H1 (cell line): ENCODE results near the gene QSOX2. TPM values are rescaled to one million over a fixed set of nuclear protein-coding genes. Genes with fewer than 3 reads are reported as not detected.

ENCODE experiments used
- CREB1 ChIP-seq: IDR thresholded peaks from 2 replicates; pipeline ENCODE4 v1.6.1; 2012; ENCODE audit warnings: inconsistent platforms
- E2F6 ChIP-seq: IDR thresholded peaks from 2 replicates; pipeline ENCODE4 v1.6.1; 2012; ENCODE audit warnings: inconsistent platforms
- NANOG ChIP-seq: IDR thresholded peaks from 2 replicates; pipeline ENCODE4 v1.6.1; 2011; ENCODE audit warnings: low read length, low read depth, mild to moderate bottlenecking, inconsistent platforms; ENCODE audit not compliant: insufficient read depth, poor library complexity, severe bottlenecking
- POLR2A ChIP-seq, 2 experiments: IDR thresholded peaks; 1 replicate in 1 of 2; 2 replicates in 1 of 2; pipeline ENCODE4 v1.6.1; 2011; ENCODE audit warnings: low read depth in 2 of 2, low read length in 2 of 2, mild to moderate bottlenecking in 2 of 2; ENCODE audit errors: control extremely low read depth in 1 of 2
- SIN3A ChIP-seq, 2 experiments: IDR thresholded peaks in 1 of 2; conservative IDR thresholded peaks in 1 of 2; 2 replicates each; pipeline ENCODE4 v1.6.1; 2011 to 2012; ENCODE audit warnings: low read length in 2 of 2, improper control_type of control experiment in 1 of 2, low read depth in 1 of 2, mild to moderate bottlenecking in 1 of 2
- SP2 ChIP-seq: IDR thresholded peaks from 2 replicates; pipeline ENCODE4 v1.6.1; 2012; ENCODE audit warnings: mild to moderate bottlenecking, low read length, inconsistent platforms
- SUZ12 ChIP-seq: fragments of 200-600 bp; sonication (generic); IDR thresholded peaks from 2 replicates; pipeline ENCODE4 v1.6.1; 2012; ENCODE audit warnings: mild to moderate bottlenecking, inconsistent platforms, low read length, moderate library complexity, mixed read lengths
- ZNF274 ChIP-seq: IDR thresholded peaks from 2 replicates; pipeline ENCODE4 v1.7.0; 2012; ENCODE audit warnings: low read length, borderline replicate concordance; ENCODE audit errors: extremely low read depth
- polyA plus RNA-seq, 7 experiments: library from polyadenylated mRNA; depleted of rRNA in 3 of 7; stranded (reverse) in 5 of 7; unstranded in 2 of 7; fragments of >200 nt in 5 of 7; fragments of 200-250 nt in 2 of 7; gene quantifications; 1 replicate in 5 of 7; 2 replicates in 1 of 7; 4 replicates in 1 of 7; pipeline versions ENCODE4 v1.2.1 to v1.2.3, GENCODE V29; 2011 to 2013; ENCODE audit warnings: missing spikeins in 2 of 7, mixed read lengths in 2 of 7
- total RNA-seq: library from RNA; stranded (reverse); fragmentation: NEBNext Ultra II Directional; extraction: Animal tissue kit (Norgen Biotek cat#: 25700); gene quantifications from 2 replicates; pipeline ENCODE4 v1.2.1, GENCODE V29; 2021

Gene QSOX2
- total and polyA plus RNA-seq, 2 of the 8 experiments (the other 6 are each of a cell fraction or from before 2014, with no cell fraction given), result 18.0 to 28.6 TPM

DNA sequence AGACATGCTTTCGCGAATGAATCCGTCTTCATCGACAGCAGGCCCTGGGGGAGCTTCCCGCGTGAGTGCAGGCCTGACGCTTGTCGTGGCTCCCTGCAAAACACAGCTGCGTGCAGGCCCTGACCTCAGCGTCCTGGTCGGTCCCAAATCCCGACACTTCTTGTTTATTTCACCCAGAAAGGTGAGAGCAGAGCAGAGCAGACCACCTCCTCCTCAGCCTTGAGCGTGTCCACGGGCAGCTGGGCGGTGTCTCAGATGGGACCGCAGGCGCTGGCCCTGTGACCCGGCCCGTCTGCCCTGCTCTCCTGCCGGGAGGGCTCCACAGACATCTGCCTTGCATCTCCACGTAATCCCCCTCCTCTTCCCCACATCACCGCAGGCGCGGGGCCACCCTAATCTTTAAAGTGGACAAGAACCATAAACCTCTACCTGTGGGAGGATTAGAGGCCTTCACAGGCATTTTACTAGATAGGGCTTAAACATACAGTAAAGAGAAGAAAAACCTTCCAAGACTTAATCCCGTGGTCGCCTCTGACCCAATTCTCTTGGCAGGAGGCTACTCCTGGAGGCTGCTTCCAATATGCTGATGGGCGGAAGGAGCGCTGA lies 33.2 kb downstream of the QSOX2 start (continued):
- TF ChIP-seq NANOG (no peak), ZNF274 (no peak), POLR2A (IDR thresholded peaks at IDR 0.05; ENCODE audit: control extremely low read depth in 1 of 2, low read depth in 2 of 2, low read length in 2 of 2) (no peak), CREB1 (no peak), SP2 (no peak), SIN3A (conservative IDR thresholded peaks at IDR 0.05 in 1 of 2, IDR thresholded peaks at IDR 0.05 in 1 of 2; ENCODE audit: low read depth in 1 of 2, low read length in 2 of 2) (no peak), E2F6 (no peak), SUZ12 (no peak)
